Measurements from ENCODE around the gene LCN10. TPM values are rescaled to one million over a fixed set of nuclear protein-coding genes. Genes with fewer than 3 reads are reported as not detected.

Gene LCN10
- total and polyA plus RNA-seq, 9 of the 15 experiments (the other 6 are each of a cell fraction or from before 2014, with no cell fraction given), result 0.10 to 0.21 (median 0.14) TPM; not detected in 6

- TF ChIP-seq SFPQ (IDR thresholded peaks at IDR 0.05; ENCODE audit: low read depth, low read length) (no peak), SRSF7 (optimal IDR thresholded peaks at IDR 0.05; ENCODE audit: low read depth, low read length) (no peak), ZNF121 (CRISPR knock-in tag; conservative IDR thresholded peaks at IDR 0.05) (no peak), CBFB (CRISPR knock-in tag; IDR thresholded peaks at IDR 0.05) (peak; percentile 57; the same call in 1 of the 2 replicates), RAD51 (IDR thresholded peaks at IDR 0.05; ENCODE audit: borderline replicate concordance, low read depth) (no peak), CBX1 (IDR thresholded peaks at IDR 0.05; ENCODE audit: low read depth) (0 out of 2 replicates have a peak, but pooled peaks have one; percentile 8), MLX (CRISPR knock-in tag; conservative IDR thresholded peaks at IDR 0.05) (no peak), NR0B1 (IDR thresholded peaks at IDR 0.05; ENCODE audit: partially characterized antibody) (no peak)
Observed at GRCh38 chr9:136728548-136729123, 14.1 kb downstream of the LCN10 start (continued).
